Measurements from ENCODE around the gene GRK5. TPM values are rescaled to one million over a fixed set of nuclear protein-coding genes. Genes with fewer than 3 reads are reported as not detected.

The GRK5 gene
- total and polyA plus RNA-seq, 2 donors from 2014 or later, result 7.3 to 18.7 TPM

DNA sequence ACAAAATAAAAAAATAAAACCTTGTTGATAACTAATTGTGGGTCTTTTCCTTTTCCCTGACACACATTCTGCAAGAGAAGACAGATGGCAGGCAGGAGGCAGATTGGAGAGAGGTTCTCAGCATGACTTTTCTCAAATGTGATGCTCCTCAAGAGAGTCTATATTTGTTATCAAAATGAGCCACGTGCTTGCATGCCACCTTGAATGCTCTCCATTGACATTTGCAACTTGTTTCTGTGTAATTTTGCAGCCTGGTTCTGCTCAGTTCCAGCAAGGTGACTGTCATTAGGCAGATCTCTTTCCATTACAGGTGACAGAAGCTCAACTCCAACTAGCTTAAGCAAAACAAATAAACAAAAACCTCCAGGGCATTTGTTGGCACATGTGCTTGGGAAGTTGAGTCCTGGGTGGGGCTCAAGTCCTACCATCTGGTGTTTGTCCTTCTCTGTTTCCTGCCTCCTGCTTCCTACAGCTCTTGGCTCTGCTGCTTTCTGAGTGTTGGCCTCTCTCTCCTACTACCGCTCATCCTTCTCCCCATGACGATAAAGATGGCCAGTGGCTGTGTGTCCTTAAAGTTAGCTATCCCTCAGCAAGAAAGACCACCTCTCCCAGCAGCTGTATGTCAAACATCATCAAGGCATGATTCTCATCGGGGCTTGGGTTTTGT lies 56.7 kb downstream of the GRK5 start:
- H3K36me3 ChIP-seq (ENCODE audit: control insufficient read depth in 2 of 3, insufficient read depth in 3 of 3, low read length in 3 of 3), result no peaks in the 10 kb centered on the region
- H3K27ac ChIP-seq (ENCODE audit: low read depth in 2 of 2, low read length in 2 of 2), result no peak overlapping the region
- H3K9me3 ChIP-seq (ENCODE audit: control insufficient read depth in 2 of 3, insufficient read depth in 1 of 3, low read length in 3 of 3), result no peaks in the 10 kb centered on the region
- TF ChIP-seq, protein P1, sequence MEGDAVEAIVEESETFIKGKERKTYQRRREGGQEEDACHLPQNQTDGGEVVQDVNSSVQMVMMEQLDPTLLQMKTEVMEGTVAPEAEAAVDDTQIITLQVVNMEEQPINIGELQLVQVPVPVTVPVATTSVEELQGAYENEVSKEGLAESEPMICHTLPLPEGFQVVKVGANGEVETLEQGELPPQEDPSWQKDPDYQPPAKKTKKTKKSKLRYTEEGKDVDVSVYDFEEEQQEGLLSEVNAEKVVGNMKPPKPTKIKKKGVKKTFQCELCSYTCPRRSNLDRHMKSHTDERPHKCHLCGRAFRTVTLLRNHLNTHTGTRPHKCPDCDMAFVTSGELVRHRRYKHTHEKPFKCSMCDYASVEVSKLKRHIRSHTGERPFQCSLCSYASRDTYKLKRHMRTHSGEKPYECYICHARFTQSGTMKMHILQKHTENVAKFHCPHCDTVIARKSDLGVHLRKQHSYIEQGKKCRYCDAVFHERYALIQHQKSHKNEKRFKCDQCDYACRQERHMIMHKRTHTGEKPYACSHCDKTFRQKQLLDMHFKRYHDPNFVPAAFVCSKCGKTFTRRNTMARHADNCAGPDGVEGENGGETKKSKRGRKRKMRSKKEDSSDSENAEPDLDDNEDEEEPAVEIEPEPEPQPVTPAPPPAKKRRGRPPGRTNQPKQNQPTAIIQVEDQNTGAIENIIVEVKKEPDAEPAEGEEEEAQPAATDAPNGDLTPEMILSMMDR (IDR thresholded peaks at IDR 0.05; ENCODE audit: borderline replicate concordance, extremely low read depth, insufficient read depth), result no peak
- intact Hi-C loops (cut with DNase I), result no loop called here
- no peak overlapping the region for H3K9ac ChIP-seq (ENCODE audit: low read length in 3 of 3)
- FAIRE-seq (no peak), DNase-seq (no peak)
- H3K4me3 ChIP-seq (ENCODE audit: low read length in 3 of 3), result no peak overlapping the region
- peaks cover 0 to 4% (median 0%) of the 10 kb centered on the region in 3 donors for H3K4me1 ChIP-seq (ENCODE audit: control insufficient read depth in 2 of 3, insufficient read depth in 2 of 3, low read depth in 1 of 3, low read length in 3 of 3)
- no peaks in the 10 kb centered on the region for H3K27me3 ChIP-seq (ENCODE audit: control insufficient read depth, insufficient read depth, low read length)

DNA sequence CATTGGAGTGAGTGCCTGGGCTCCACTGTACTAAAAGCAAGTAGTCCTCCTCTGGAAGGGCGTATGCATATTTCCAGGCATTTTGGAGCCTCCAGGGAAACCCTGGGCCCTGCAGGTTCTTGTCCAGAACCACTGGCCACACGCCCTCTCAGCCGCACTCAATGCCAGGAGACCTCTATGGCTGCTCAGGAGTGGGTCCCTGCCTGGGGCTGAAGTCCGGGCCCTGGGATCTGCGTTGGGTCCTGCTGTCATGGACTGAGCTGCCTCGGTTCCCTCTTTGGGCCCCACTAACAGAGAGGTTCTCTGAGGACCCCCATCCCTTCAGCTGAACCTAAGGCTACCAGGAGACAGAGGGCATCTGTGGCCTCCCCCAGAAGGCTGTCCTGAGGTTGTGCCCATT lies 58.3 kb downstream of the GRK5 start:
- H3K27me3 ChIP-seq (ENCODE audit: control insufficient read depth, insufficient read depth, low read length), result no peaks in the 10 kb centered on the region
- H3K27ac ChIP-seq (ENCODE audit: low read depth in 2 of 2, low read length in 2 of 2), result no peak overlapping the region
- TF ChIP-seq, protein P1 (IDR thresholded peaks at IDR 0.05; ENCODE audit: borderline replicate concordance, extremely low read depth, insufficient read depth), result no peak
- no peak overlapping the region for H3K9ac ChIP-seq (ENCODE audit: low read length in 3 of 3)
- H3K4me3 ChIP-seq (ENCODE audit: low read length in 3 of 3), result no peak overlapping the region
- DNase-seq (no peak), FAIRE-seq (no peak)
- no peaks in the 10 kb centered on the region for H3K36me3 ChIP-seq (ENCODE audit: control insufficient read depth in 2 of 3, insufficient read depth in 3 of 3, low read length in 3 of 3)
- no peaks in the 10 kb centered on the region for H3K9me3 ChIP-seq (ENCODE audit: control insufficient read depth in 2 of 3, insufficient read depth in 1 of 3, low read length in 3 of 3)
- intact Hi-C loops (cut with DNase I), result no loop called here
- H3K4me1 ChIP-seq (ENCODE audit: control insufficient read depth in 2 of 3, insufficient read depth in 2 of 3, low read depth in 1 of 3, low read length in 3 of 3), result peaks cover 0 to 4% (median 0%) of the 10 kb centered on the region in 3 donors

DNA sequence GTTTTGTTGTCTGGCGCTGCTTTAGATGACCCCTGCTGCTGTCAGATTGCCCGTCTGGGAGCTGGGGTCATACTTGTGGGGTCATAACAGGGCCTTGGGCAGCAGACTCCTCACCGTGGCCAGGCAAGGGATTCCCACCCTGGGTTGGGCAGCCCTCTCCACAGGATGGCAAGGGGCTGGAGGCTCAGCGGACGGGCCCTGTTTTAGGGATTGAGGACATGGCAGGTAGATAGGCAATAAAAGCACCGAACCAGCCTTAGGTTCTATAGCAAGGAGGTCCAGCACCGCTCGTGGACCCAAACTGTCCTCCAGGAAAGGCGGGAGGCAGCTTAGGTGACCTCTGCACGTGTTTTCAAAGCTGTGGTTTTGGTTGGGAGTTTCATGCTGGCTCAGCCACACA lies 60.0 kb downstream of the GRK5 start:
- intact Hi-C loops (cut with DNase I), result no loop called here
- Histone ChIP-seq H3K36me3 (ENCODE audit: control insufficient read depth in 2 of 3, insufficient read depth in 3 of 3, low read length in 3 of 3) (no peaks in the 10 kb centered on the region), H3K9me3 (ENCODE audit: control insufficient read depth in 2 of 3, insufficient read depth in 1 of 3, low read length in 3 of 3) (no peaks in the 10 kb centered on the region), H3K27ac (ENCODE audit: low read depth in 2 of 2, low read length in 2 of 2) (no peak overlapping the region), H3K27me3 (ENCODE audit: control insufficient read depth, insufficient read depth, low read length) (no peaks in the 10 kb centered on the region), H3K9ac (ENCODE audit: low read length in 3 of 3) (no peak overlapping the region), H3K4me1 (ENCODE audit: control insufficient read depth in 2 of 3, insufficient read depth in 2 of 3, low read depth in 1 of 3, low read length in 3 of 3) (peaks cover 0 to 11% (median 0%) of the 10 kb centered on the region in 3 donors), H3K4me3 (ENCODE audit: low read length in 3 of 3) (no peak overlapping the region)
- no peak for FAIRE-seq
- no peak for DNase-seq
- TF ChIP-seq, protein P1 (IDR thresholded peaks at IDR 0.05; ENCODE audit: borderline replicate concordance, extremely low read depth, insufficient read depth), result no peak
